Colonic mucosa (tissue), 4 donors: Measurements from ENCODE around the gene LMCD1. TPM values are rescaled to one million over a fixed set of nuclear protein-coding genes. Genes with fewer than 3 reads are reported as not detected.

Experiments used
- DNase-seq: peaks from one replicate; pipeline ENCODE4 v3.0.0-alpha.2; 2020
- H3K27ac ChIP-seq: fragments of 200-600 bp; one replicate; pipeline ENCODE4 v1.8.0; 2021
- H3K27me3 ChIP-seq: fragments of 200-600 bp; one replicate; pipeline ENCODE4 v1.8.0; 2021
- H3K36me3 ChIP-seq: fragments of 200-600 bp; one replicate; pipeline ENCODE4 v1.8.0; 2021
- H3K4me1 ChIP-seq: fragments of 200-600 bp; one replicate; pipeline ENCODE4 v1.8.0; 2021; ENCODE audit warnings: mild to moderate bottlenecking
- H3K4me3 ChIP-seq: fragments of 200-600 bp; one replicate; pipeline ENCODE4 v1.8.0; 2021
- H3K9ac ChIP-seq, 2 donors: one replicate each; pipeline ENCODE4 v1.7.0; 2013; ENCODE audit warnings: control low read depth in 2 of 2, low read depth in 2 of 2, low read length in 2 of 2
- H3K9me3 ChIP-seq: fragments of 200-600 bp; one replicate; pipeline ENCODE4 v1.8.0; 2021
- CTCF ChIP-seq: fragments of 200-600 bp; IDR thresholded peaks from one replicate; pipeline ENCODE4 v1.8.0; 2022; ENCODE audit warnings: antibody characterized with exemption, mild to moderate bottlenecking
- intact Hi-C: fragments of 100-400 bp; cut with DNase I; formaldehyde crosslinking; loops from one replicate; pipeline ENCODE4 v1.14.1; 2022
- total RNA-seq, 2 donors: library from RNA; stranded (reverse); fragmentation: NEBNext Ultra II Directional in 1 of 2; extraction: Animal tissue kit (Norgen Biotek cat#: 25700) in 1 of 2; gene quantifications; one replicate each; pipeline ENCODE4 v1.2.1, GENCODE V29; 2021
- donor health status: healthy.
- donor health status: DM: no; HTN: no; CAD: no.
- donor health status: DM: no; HTN: no; CAD: no.

The LMCD1 gene
- total RNA-seq, 2 donors from 2014 or later, result 5.5 to 7.6 TPM

DNA sequence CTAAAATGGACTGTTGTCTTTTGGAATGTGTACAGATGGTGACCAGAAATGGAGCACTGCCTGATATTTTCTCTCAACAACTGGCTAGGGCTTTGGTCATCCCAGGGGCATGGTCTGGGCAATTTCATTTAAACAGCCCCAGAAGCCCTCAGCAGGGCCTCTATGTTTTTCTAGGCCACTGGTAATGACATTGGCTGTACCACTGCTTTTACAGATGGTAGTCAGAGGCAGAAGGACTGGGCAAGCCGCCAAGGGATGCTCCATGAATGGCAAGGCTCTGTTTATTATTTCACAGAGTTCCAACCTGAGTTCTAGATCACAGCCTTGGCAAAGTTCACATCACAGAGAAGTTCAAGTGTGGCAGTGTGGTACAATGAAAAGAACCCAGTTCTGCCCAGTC lies 37.0 kb upstream of the LMCD1 start:
- TF ChIP-seq CTCF, result no peak
- no peaks in the 10 kb centered on the region for H3K4me1 ChIP-seq
- H3K9ac ChIP-seq, result no peak overlapping the region
- H3K27ac ChIP-seq, result no peak overlapping the region
- H3K36me3 ChIP-seq, result no peaks in the 10 kb centered on the region
- H3K4me3 ChIP-seq, result no peak overlapping the region
- H3K9me3 ChIP-seq, result no peaks in the 10 kb centered on the region
- intact Hi-C loops, result no loop called here
- DNase-seq, result no peak
- H3K27me3 ChIP-seq, result no peaks in the 10 kb centered on the region

DNA sequence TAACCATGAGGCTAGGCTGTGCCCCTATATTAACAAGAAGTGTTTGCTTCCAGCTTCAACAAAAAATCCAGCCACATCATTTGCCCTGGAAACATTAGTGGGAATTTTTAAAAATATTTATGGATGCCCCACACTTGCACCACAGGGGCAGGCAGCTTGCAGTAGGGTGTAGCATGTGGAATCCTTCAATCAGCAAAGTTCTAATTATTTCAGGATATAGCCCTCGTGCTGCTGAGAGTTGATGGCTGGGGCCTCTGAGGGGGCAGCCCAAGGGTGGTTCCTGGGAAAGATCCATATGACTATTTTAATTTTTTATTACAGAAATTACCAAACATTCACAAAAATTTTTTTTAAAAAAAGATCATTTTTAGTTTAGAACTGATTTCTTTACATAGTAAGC lies 35.1 kb upstream of the LMCD1 start:
- no peaks in the 10 kb centered on the region for H3K4me1 ChIP-seq
- no peak overlapping the region for H3K9ac ChIP-seq
- no peak for TF ChIP-seq CTCF
- H3K36me3 ChIP-seq, result no peaks in the 10 kb centered on the region
- no peak for DNase-seq
- intact Hi-C loops, result no loop called here
- H3K4me3 ChIP-seq, result no peak overlapping the region
- no peaks in the 10 kb centered on the region for H3K9me3 ChIP-seq
- H3K27me3 ChIP-seq, result no peaks in the 10 kb centered on the region
- no peak overlapping the region for H3K27ac ChIP-seq

GRCh38 chr3:8470801-8471200 lies 30.8 kb upstream of the LMCD1 start:
- no peak for DNase-seq
- intact Hi-C loops, result no loop called here

GRCh38 chr3:8472549-8472948 lies 29.1 kb upstream of the LMCD1 start:
- Histone ChIP-seq H3K4me3 (no peak overlapping the region), H3K9me3 (no peaks in the 10 kb centered on the region), H3K4me1 (no peaks in the 10 kb centered on the region), H3K27ac (no peak overlapping the region), H3K27me3 (no peaks in the 10 kb centered on the region), H3K36me3 (no peaks in the 10 kb centered on the region), H3K9ac (no peak overlapping the region)
- no peak for DNase-seq
- intact Hi-C loops, result no loop called here
- TF ChIP-seq CTCF, result no peak

More at GRCh38 chr3:8470801-8471200, 30.8 kb upstream of the LMCD1 start:
- Histone ChIP-seq H3K27me3 (no peaks in the 10 kb centered on the region), H3K4me3 (no peak overlapping the region), H3K27ac (no peak overlapping the region), H3K4me1 (no peaks in the 10 kb centered on the region), H3K9ac (no peak overlapping the region), H3K9me3 (no peaks in the 10 kb centered on the region), H3K36me3 (no peaks in the 10 kb centered on the region)
- no peak for TF ChIP-seq CTCF

GRCh38 chr3:8473029-8473428 lies 28.6 kb upstream of the LMCD1 start:
- Histone ChIP-seq H3K9me3 (no peaks in the 10 kb centered on the region), H3K27ac (no peak overlapping the region), H3K9ac (no peak overlapping the region), H3K4me1 (no peaks in the 10 kb centered on the region), H3K27me3 (no peaks in the 10 kb centered on the region), H3K4me3 (no peak overlapping the region), H3K36me3 (no peaks in the 10 kb centered on the region)
- DNase-seq, result no peak
- no peak for TF ChIP-seq CTCF
- intact Hi-C loops, result no loop called here

GRCh38 chr3:8473990-8474389 lies 27.6 kb upstream of the LMCD1 start:
- Histone ChIP-seq H3K27ac (no peak overlapping the region), H3K36me3 (no peaks in the 10 kb centered on the region), H3K9ac (no peak overlapping the region), H3K4me3 (no peak overlapping the region), H3K9me3 (no peaks in the 10 kb centered on the region), H3K27me3 (no peaks in the 10 kb centered on the region), H3K4me1 (no peaks in the 10 kb centered on the region)
- no peak for DNase-seq
- no peak for TF ChIP-seq CTCF
- intact Hi-C loops, result no loop called here
